Memory B cell (primary cell): ENCODE measurements around the gene LACC1.
A peak's percentile ranks its signal among the peaks of the same experiment; 100 is the strongest.

Experiments
- ATAC-seq: fragments of 150-1000 bp; cut with Tn5 transposase; 2 replicates; pipeline ENCODE4 v1.10.0; 2021; ENCODE audit warnings: low read depth, mild to moderate bottlenecking, moderate library complexity
- DNase-seq, 2 donors: peaks; one replicate each; pipeline ENCODE4 v3.0.0; 2022; ENCODE audit warnings: low spot score in 2 of 2
- H3K27ac Mint-ChIP-seq: one replicate; pipeline ENCODE4 v1.8.0; 2022; ENCODE audit warnings: mild to moderate bottlenecking, moderate library complexity, mixed read lengths
- H3K27me3 Mint-ChIP-seq: one replicate; pipeline ENCODE4 v1.8.0; 2022; ENCODE audit warnings: mixed read lengths
- H3K36me3 Mint-ChIP-seq: one replicate; pipeline ENCODE4 v1.8.0; 2022; ENCODE audit warnings: mild to moderate bottlenecking, mixed read lengths
- H3K4me1 Mint-ChIP-seq: one replicate; pipeline ENCODE4 v1.8.0; 2022; ENCODE audit warnings: mixed read lengths
- H3K4me3 Mint-ChIP-seq: one replicate; pipeline ENCODE4 v1.8.0; 2022; ENCODE audit warnings: mild to moderate bottlenecking, moderate library complexity, mixed read lengths
- H3K9me3 Mint-ChIP-seq: one replicate; pipeline ENCODE4 v1.8.0; 2022; ENCODE audit warnings: mixed read lengths

Gene LACC1

DNA sequence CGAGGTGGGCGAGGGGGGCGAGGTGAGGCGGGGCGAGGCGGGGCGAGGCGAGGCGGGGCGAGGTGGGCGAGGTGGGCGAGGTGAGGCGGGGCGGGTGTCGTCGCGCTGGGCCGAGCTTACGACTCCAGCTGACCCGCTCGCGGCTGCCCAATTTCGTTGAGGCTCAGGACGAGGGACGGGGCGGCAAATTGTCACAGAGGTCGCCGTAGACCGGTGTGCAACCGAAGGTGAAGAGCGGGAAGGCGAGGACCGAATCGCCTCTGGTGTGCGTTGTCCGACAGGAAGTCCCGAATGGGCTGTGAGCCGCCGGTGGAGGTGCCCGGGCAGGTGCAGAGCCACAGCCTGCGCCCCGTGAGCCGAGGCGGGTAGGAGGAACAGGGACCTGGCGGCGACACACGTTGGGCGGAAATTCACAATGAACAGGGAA lies at the start of gene LACC1:
TSS of gene LACC1 (plus strand) at position 150 of the 427 bp plus-strand sequence. CDS start 1,082 bp downstream, outside the sequence.
- H3K4me3 Mint-ChIP-seq, result peak within 1 kb of the TSS; percentile 97
- H3K36me3 Mint-ChIP-seq, result peaks cover 3% of the 10 kb centered on the region
- H3K4me1 Mint-ChIP-seq, result peaks cover 27% of the 10 kb centered on the region
- H3K27me3 Mint-ChIP-seq, result no peaks in the 10 kb centered on the region
- ATAC-seq, result peak; percentile 55
- DNase-seq, result peak; percentile 31 to 50
- peak within 1 kb of the TSS; percentile 98 for H3K27ac Mint-ChIP-seq
- H3K9me3 Mint-ChIP-seq, result no peaks in the 10 kb centered on the region

GRCh38 chr13:43830497-43830881 lies 49.2 kb upstream of the LACC1 start:
- DNase-seq (no peak), ATAC-seq (no peak)
- H3K27ac Mint-ChIP-seq, result no peak overlapping the region
- H3K4me1 Mint-ChIP-seq, result no peaks in the 10 kb centered on the region
- no peaks in the 10 kb centered on the region for H3K9me3 Mint-ChIP-seq
- no peaks in the 10 kb centered on the region for H3K27me3 Mint-ChIP-seq
- H3K36me3 Mint-ChIP-seq, result no peaks in the 10 kb centered on the region
- no peak overlapping the region for H3K4me3 Mint-ChIP-seq

GRCh38 chr13:43831088-43831487 lies 48.6 kb upstream of the LACC1 start:
- no peaks in the 10 kb centered on the region for H3K27me3 Mint-ChIP-seq
- no peaks in the 10 kb centered on the region for H3K4me1 Mint-ChIP-seq
- no peak overlapping the region for H3K4me3 Mint-ChIP-seq
- H3K27ac Mint-ChIP-seq, result no peak overlapping the region
- no peaks in the 10 kb centered on the region for H3K9me3 Mint-ChIP-seq
- DNase-seq (no peak), ATAC-seq (no peak)
- no peaks in the 10 kb centered on the region for H3K36me3 Mint-ChIP-seq

DNA sequence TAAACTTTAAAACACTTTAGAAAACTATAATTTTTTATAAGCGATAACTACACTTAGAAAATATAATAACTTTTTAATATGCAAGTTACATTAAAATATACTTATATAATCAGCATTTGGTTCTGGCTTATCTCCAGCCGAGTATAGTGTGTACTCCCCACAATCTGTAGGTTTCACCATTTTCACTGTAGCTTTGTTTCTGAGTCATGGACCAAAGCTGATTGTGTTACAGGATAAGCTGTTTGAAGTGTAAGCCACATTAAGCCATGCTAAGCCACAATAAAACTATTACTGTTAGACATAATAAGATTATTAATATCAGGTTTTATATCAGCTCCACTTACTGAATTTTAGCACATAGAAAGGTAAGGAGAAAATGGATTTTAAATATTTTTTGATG lies 44.0 kb upstream of the LACC1 start:
- peaks cover under 1% of the 10 kb centered on the region for H3K9me3 Mint-ChIP-seq
- H3K27ac Mint-ChIP-seq, result no peak overlapping the region
- no peak for ATAC-seq

DNA sequence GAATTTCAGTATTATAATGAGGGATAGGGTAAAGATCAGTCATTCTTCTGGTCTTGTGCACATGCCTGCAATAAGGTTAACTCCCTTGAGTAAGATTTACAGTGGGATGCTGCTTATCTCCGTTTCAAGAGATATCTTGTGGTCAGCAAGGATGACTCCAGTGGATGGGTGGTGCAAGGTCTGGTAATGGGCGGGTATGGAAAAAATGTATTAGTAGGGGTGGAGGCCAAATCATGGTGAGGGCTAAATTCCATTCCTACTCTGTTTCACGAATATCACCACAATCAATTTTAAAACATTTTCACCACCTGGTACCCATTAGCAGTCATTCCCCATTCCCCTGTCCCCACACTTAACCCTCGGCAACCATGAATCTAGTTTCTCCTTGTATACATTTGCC lies 40.8 kb upstream of the LACC1 start:
- Mint-ChIP-seq H3K9me3 (peaks cover 4% of the 10 kb centered on the region), H3K27ac (no peak overlapping the region)

More for the DNA sequence above, 44.0 kb upstream of the LACC1 start:
- H3K4me1 Mint-ChIP-seq, result no peaks in the 10 kb centered on the region
- H3K36me3 Mint-ChIP-seq, result peaks cover under 1% of the 10 kb centered on the region
- DNase-seq, result no peak
- no peaks in the 10 kb centered on the region for H3K27me3 Mint-ChIP-seq
- no peak overlapping the region for H3K4me3 Mint-ChIP-seq

GRCh38 chr13:43846496-43847158 lies 33.1 kb upstream of the LACC1 start:
- Mint-ChIP-seq H3K9me3 (peaks cover 15% of the 10 kb centered on the region), H3K27ac (no peak overlapping the region), H3K4me3 (no peak overlapping the region), H3K36me3 (peaks cover 27% of the 10 kb centered on the region), H3K27me3 (no peaks in the 10 kb centered on the region), H3K4me1 (no peaks in the 10 kb centered on the region)
- DNase-seq (no peak), ATAC-seq (no peak)

More for the DNA sequence above, 40.8 kb upstream of the LACC1 start:
- ATAC-seq, result no peak
- DNase-seq, result no peak
- Mint-ChIP-seq H3K4me3 (no peak overlapping the region), H3K27me3 (no peaks in the 10 kb centered on the region), H3K4me1 (no peaks in the 10 kb centered on the region), H3K36me3 (peaks cover 2% of the 10 kb centered on the region)

GRCh38 chr13:43848001-43848649 lies 31.6 kb upstream of the LACC1 start:
- Mint-ChIP-seq H3K27ac (no peak overlapping the region), H3K4me3 (no peak overlapping the region), H3K36me3 (peaks cover 40% of the 10 kb centered on the region), H3K4me1 (no peaks in the 10 kb centered on the region), H3K9me3 (peaks cover 26% of the 10 kb centered on the region), H3K27me3 (no peaks in the 10 kb centered on the region)
- ATAC-seq (no peak), DNase-seq (no peak)

DNA sequence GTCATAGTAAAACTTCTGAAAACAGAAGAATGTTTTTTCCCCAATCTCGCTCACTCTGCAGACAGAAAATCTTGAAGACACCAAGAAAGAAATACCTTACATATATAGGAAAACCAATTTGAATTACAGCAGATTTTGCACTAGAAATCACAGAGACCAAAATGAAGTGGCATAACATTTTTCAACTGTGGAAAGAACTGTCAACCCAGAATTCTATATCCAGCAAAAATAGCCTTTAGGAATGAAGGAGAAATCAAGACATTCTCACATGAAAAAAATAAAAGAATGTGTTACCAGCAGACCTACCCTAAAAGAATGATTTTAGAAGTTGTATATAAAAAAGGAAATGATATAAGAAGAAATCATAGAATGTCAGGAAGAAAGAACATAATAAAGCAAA lies 28.8 kb upstream of the LACC1 start:
- Mint-ChIP-seq H3K4me1 (no peaks in the 10 kb centered on the region), H3K4me3 (no peak overlapping the region), H3K27me3 (no peaks in the 10 kb centered on the region), H3K27ac (no peak overlapping the region), H3K9me3 (peaks cover 36% of the 10 kb centered on the region), H3K36me3 (peaks cover 62% of the 10 kb centered on the region)
- DNase-seq, result no peak
- ATAC-seq, result no peak

- Mint-ChIP-seq H3K9me3 (peaks cover 38% of the 10 kb centered on the region), H3K4me3 (no peak overlapping the region), H3K27ac (no peak overlapping the region), H3K36me3 (peaks cover 61% of the 10 kb centered on the region), H3K4me1 (no peaks in the 10 kb centered on the region), H3K27me3 (no peaks in the 10 kb centered on the region)
- ATAC-seq, result no peak
- DNase-seq, result no peak
Measured at GRCh38 chr13:43852923-43853404, 26.7 kb upstream of the LACC1 start.

- H3K27me3 Mint-ChIP-seq, result no peaks in the 10 kb centered on the region
- no peak overlapping the region for H3K27ac Mint-ChIP-seq
- H3K4me3 Mint-ChIP-seq, result no peak overlapping the region
- H3K36me3 Mint-ChIP-seq, result peaks cover 7% of the 10 kb centered on the region
- no peak for ATAC-seq
- no peaks in the 10 kb centered on the region for H3K4me1 Mint-ChIP-seq
- peaks cover 5% of the 10 kb centered on the region for H3K9me3 Mint-ChIP-seq
- DNase-seq, result no peak
Measured at GRCh38 chr13:43861863-43862262, 17.8 kb upstream of the LACC1 start.

- Mint-ChIP-seq H3K9me3 (peaks cover 5% of the 10 kb centered on the region), H3K27me3 (no peaks in the 10 kb centered on the region), H3K4me3 (no peak overlapping the region), H3K27ac (no peak overlapping the region), H3K4me1 (no peaks in the 10 kb centered on the region), H3K36me3 (peaks cover 9% of the 10 kb centered on the region)
- DNase-seq (no peak), ATAC-seq (no peak)
Measured at GRCh38 chr13:43864921-43865320, 14.8 kb upstream of the LACC1 start.

- Mint-ChIP-seq H3K27ac (no peak overlapping the region), H3K36me3 (peaks cover 11% of the 10 kb centered on the region), H3K4me3 (no peak overlapping the region), H3K4me1 (no peaks in the 10 kb centered on the region), H3K9me3 (peaks cover 5% of the 10 kb centered on the region), H3K27me3 (no peaks in the 10 kb centered on the region)
- ATAC-seq (no peak), DNase-seq (no peak)
Measured at GRCh38 chr13:43865892-43866291, 13.8 kb upstream of the LACC1 start.

DNA sequence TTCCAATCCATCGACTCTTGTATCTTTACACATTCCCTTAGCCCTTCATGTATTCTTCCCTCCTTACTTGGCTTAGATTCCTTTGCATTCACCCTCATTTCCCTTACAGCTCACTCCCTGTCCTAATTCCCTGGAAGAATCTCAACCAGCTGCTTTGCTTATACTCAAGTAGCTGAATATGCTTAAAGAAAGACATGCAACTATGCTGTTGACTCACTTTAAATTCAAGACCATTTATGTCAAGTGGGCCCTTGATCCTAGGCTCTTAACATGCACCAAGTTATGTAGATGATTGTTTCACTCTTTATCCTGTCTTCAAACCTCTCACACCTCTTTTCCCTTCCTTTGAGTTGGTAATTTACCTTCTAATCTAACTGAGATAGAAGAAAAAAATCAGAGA lies 7.5 kb upstream of the LACC1 start:
- Mint-ChIP-seq H3K27ac (no peak overlapping the region), H3K36me3 (peaks cover 8% of the 10 kb centered on the region), H3K4me3 (no peak overlapping the region), H3K9me3 (no peaks in the 10 kb centered on the region), H3K4me1 (no peaks in the 10 kb centered on the region), H3K27me3 (no peaks in the 10 kb centered on the region)
- no peak for ATAC-seq
- DNase-seq, result no peak

- peaks cover 2% of the 10 kb centered on the region for H3K36me3 Mint-ChIP-seq
- DNase-seq (no peak), ATAC-seq (no peak)
- no peaks in the 10 kb centered on the region for H3K27me3 Mint-ChIP-seq
- no peaks in the 10 kb centered on the region for H3K9me3 Mint-ChIP-seq
- H3K27ac Mint-ChIP-seq, result no peak overlapping the region
- peaks cover 20% of the 10 kb centered on the region for H3K4me1 Mint-ChIP-seq
- H3K4me3 Mint-ChIP-seq, result no peak overlapping the region
Measured at GRCh38 chr13:43874504-43875092, 5.1 kb upstream of the LACC1 start.
